IMR-90 (cell line): ENCODE data around the gene CALN1.

Source experiments
- CEBPB ChIP-seq: IDR thresholded peaks from 2 replicates; pipeline ENCODE4 v1.6.1; 2012; ENCODE audit warnings: low read depth, low read length, improper control_type of control experiment
- FOS ChIP-seq: fragments of 150-350 bp; IDR thresholded peaks from 2 replicates; pipeline ENCODE4 v1.6.1; 2016; ENCODE audit warnings: low read depth, low read length
- POLR2A ChIP-seq: IDR thresholded peaks from 2 replicates; pipeline ENCODE4 v1.6.1; 2012; ENCODE audit warnings: mild to moderate bottlenecking, low read depth, low read length
- RAD21 ChIP-seq: IDR thresholded peaks from 2 replicates; pipeline ENCODE4 v1.6.1; 2012; ENCODE audit warnings: low read length, improper control_type of control experiment
- RFX5 ChIP-seq: IDR thresholded peaks from 2 replicates; pipeline ENCODE4 v1.8.0; 2012; ENCODE audit warnings: low read depth, mild to moderate bottlenecking, low read length, moderate library complexity
- SMC3 ChIP-seq: fragments of 150-350 bp; IDR thresholded peaks from 2 replicates; pipeline ENCODE4 v1.6.1; 2016; ENCODE audit warnings: low read depth, mild to moderate bottlenecking, antibody characterized with exemption, low read length, moderate library complexity
- TF ChIP-seq, protein P1 (sequence below): conservative IDR thresholded peaks from 2 replicates; pipeline ENCODE4 v1.5.1; 2012; ENCODE audit warnings: mild to moderate bottlenecking, low read depth, low read length, improper control_type of control experiment
- TF ChIP-seq, protein P2 (sequence below): fragments of 150-350 bp; IDR thresholded peaks from 2 replicates; pipeline ENCODE4 v1.6.1; 2017; ENCODE audit warnings: mild to moderate bottlenecking, antibody characterized with exemption, low read length, low read depth

DNA sequence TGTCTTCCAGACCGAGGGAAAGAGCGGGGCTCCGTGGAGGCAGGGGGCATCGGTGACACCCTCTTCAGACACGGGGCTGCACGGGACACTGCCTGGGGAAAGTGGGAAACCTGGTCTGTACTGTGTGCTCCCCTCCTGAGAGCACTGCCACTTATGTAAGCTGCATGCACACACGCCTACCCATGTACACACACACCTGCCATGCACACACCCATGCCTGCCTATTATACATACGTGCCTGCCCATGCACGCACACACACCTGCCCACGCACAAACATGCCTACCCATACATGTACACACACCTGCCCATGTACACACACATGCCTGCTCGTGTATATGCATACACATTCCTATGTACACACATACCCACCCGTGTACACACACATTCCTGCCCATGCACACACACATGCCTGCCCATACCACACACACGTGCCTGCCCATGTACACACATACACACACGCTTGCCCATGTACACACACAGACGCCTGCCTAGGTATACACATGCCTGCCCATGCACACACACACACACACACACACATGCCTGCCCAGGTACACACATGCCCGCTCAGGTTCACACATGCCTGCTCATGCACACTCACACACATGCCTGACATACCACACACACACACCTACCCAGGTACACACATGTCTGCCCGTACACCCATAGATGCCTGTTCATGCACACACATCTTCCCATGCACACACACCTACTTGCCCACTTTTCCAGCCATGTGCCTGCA lies 35.5 kb upstream of the CALN1 start:
- TF ChIP-seq, protein P1, sequence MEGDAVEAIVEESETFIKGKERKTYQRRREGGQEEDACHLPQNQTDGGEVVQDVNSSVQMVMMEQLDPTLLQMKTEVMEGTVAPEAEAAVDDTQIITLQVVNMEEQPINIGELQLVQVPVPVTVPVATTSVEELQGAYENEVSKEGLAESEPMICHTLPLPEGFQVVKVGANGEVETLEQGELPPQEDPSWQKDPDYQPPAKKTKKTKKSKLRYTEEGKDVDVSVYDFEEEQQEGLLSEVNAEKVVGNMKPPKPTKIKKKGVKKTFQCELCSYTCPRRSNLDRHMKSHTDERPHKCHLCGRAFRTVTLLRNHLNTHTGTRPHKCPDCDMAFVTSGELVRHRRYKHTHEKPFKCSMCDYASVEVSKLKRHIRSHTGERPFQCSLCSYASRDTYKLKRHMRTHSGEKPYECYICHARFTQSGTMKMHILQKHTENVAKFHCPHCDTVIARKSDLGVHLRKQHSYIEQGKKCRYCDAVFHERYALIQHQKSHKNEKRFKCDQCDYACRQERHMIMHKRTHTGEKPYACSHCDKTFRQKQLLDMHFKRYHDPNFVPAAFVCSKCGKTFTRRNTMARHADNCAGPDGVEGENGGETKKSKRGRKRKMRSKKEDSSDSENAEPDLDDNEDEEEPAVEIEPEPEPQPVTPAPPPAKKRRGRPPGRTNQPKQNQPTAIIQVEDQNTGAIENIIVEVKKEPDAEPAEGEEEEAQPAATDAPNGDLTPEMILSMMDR: no peak
- TF ChIP-seq, protein P2, sequence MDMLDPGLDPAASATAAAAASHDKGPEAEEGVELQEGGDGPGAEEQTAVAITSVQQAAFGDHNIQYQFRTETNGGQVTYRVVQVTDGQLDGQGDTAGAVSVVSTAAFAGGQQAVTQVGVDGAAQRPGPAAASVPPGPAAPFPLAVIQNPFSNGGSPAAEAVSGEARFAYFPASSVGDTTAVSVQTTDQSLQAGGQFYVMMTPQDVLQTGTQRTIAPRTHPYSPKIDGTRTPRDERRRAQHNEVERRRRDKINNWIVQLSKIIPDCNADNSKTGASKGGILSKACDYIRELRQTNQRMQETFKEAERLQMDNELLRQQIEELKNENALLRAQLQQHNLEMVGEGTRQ: no peak
- no peak for TF ChIP-seq POLR2A
- no peak for TF ChIP-seq SMC3
- no peak for TF ChIP-seq CEBPB
- TF ChIP-seq FOS: no peak
- no peak for TF ChIP-seq RAD21
- no peak for TF ChIP-seq RFX5
